Naive thymus-derived CD8-positive, alpha-beta T cell (primary cell): ENCODE measurements around the gene AUTS2. TPM values are rescaled to one million over a fixed set of nuclear protein-coding genes. Genes with fewer than 3 reads are reported as not detected.

ENCODE experiments used
- ATAC-seq, 2 donors: fragments of 150-1000 bp; cut with Tn5 transposase in 1 of 2; sonication (Bioruptor Pico), chemical (Tn5 transposase) in 1 of 2; 1 replicate in 1 of 2; 2 replicates in 1 of 2; pipeline ENCODE4 v1.10.0; 2021; ENCODE audit warnings: mild to moderate bottlenecking in 2 of 2, moderate library complexity in 2 of 2
- POLR2A ChIA-PET: fragments of 350-600 bp; sonication (Branson Sonifier 250); formaldehyde crosslinking; loops from one replicate; lab custom pipeline; 2021; ENCODE audit warnings: antibody characterized with exemption; lab: Charles Lee
- DNase-seq, 10 donors: peaks; one replicate each; pipeline versions ENCODE4 v3.0.0 to v3.0.0-alpha.2; 2020 to 2022
- H3K27ac Mint-ChIP-seq, 10 donors: one replicate each; pipeline ENCODE4 v1.8.0; 2020 to 2022; ENCODE audit warnings: mild to moderate bottlenecking in 10 of 10, mixed read lengths in 10 of 10, moderate library complexity in 4 of 10, inconsistent platforms in 1 of 10
- H3K27me3 Mint-ChIP-seq, 5 donors: one replicate each; pipeline ENCODE4 v1.8.0; 2021 to 2022; ENCODE audit warnings: mixed read lengths in 5 of 5
- H3K36me3 Mint-ChIP-seq, 3 donors: one replicate each; pipeline ENCODE4 v1.8.0; 2020 to 2022; ENCODE audit warnings: mixed read lengths in 3 of 3, mild to moderate bottlenecking in 2 of 3, inconsistent platforms in 1 of 3
- H3K4me1 Mint-ChIP-seq, 4 donors: one replicate each; pipeline ENCODE4 v1.8.0; 2021 to 2022; ENCODE audit warnings: mixed read lengths in 4 of 4
- H3K4me3 Mint-ChIP-seq, 10 donors: one replicate each; pipeline ENCODE4 v1.8.0; 2020 to 2022; ENCODE audit warnings: mild to moderate bottlenecking in 10 of 10, mixed read lengths in 10 of 10, moderate library complexity in 6 of 10, inconsistent platforms in 1 of 10
- H3K9me3 Mint-ChIP-seq, 9 donors: one replicate each; pipeline ENCODE4 v1.8.0; 2020 to 2022; ENCODE audit warnings: mixed read lengths in 9 of 9, mild to moderate bottlenecking in 3 of 9, inconsistent platforms in 1 of 9, moderate library complexity in 1 of 9
- polyA plus RNA-seq, 3 donors: library from polyadenylated mRNA; unstranded; fragments of 300-500 nt; fragmentation: Illumina TruSeq; gene quantifications; one replicate each; pipeline ENCODE4 v1.2.3, GENCODE V29; 2021
- total RNA-seq, 8 experiments: library from RNA in 2 of 8; stranded (reverse) in 2 of 8; gene quantifications; one replicate each; pipeline ENCODE4 v1.2.3 and lab custom pipeline; 2021 to 2026

The AUTS2 gene
- total and polyA plus RNA-seq, 5 experiments from 2014 or later: 0.36 to 4.6 (median 3.0) TPM

- peaks cover 0 to 2% (median 0%) of the 10 kb centered on the region in 9 donors for H3K9me3 Mint-ChIP-seq
- POLR2A ChIA-PET: no interaction called here
- no peak for DNase-seq
- H3K27me3 Mint-ChIP-seq: no peaks in the 10 kb centered on the region
- H3K4me1 Mint-ChIP-seq: peaks cover 0 to 7% (median under 1%) of the 10 kb centered on the region in 4 donors
- no peak for ATAC-seq
- H3K27ac Mint-ChIP-seq: no peak overlapping the region
- no peak overlapping the region for H3K4me3 Mint-ChIP-seq
- no peaks in the 10 kb centered on the region for H3K36me3 Mint-ChIP-seq
Measured at GRCh38 chr7:70419526-70420380, 821.5 kb downstream of the AUTS2 start.

DNA sequence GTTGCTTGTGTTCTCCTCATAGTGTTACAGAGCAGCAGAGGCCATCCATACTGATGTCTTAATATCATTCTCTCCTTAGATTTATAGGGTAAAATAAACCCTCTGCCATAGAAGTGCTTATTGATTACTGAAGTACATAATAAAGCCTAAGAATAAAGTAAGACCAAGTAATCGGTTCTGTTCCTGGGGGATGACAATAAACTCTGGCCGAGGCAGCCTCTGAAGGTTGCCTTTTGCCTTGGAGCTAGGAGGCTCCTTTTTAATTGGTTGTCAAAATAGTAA is 822.0 kb downstream of the AUTS2 start:
- no peak for DNase-seq
- no peaks in the 10 kb centered on the region for H3K36me3 Mint-ChIP-seq
- peaks cover 0 to 7% (median under 1%) of the 10 kb centered on the region in 4 donors for H3K4me1 Mint-ChIP-seq
- H3K9me3 Mint-ChIP-seq: peaks cover 0 to 2% (median 0%) of the 10 kb centered on the region in 9 donors
- ATAC-seq: no peak
- H3K4me3 Mint-ChIP-seq: no peak overlapping the region
- H3K27me3 Mint-ChIP-seq: no peaks in the 10 kb centered on the region
- POLR2A ChIA-PET: no interaction called here
- no peak overlapping the region for H3K27ac Mint-ChIP-seq

- no peak for DNase-seq
- H3K27me3 Mint-ChIP-seq: no peaks in the 10 kb centered on the region
- H3K36me3 Mint-ChIP-seq: no peaks in the 10 kb centered on the region
- POLR2A ChIA-PET: no interaction called here
- ATAC-seq: no peak
- no peak overlapping the region for H3K4me3 Mint-ChIP-seq
- peaks cover 0 to 7% (median under 1%) of the 10 kb centered on the region in 4 donors for H3K4me1 Mint-ChIP-seq
- no peak overlapping the region for H3K27ac Mint-ChIP-seq
- peaks cover 0 to 2% (median 0%) of the 10 kb centered on the region in 9 donors for H3K9me3 Mint-ChIP-seq
Measured at GRCh38 chr7:70421319-70421718, 823.0 kb downstream of the AUTS2 start.

GRCh38 chr7:70426249-70426880 is 828.1 kb downstream of the AUTS2 start:
- peaks cover 0 to 4% (median 0%) of the 10 kb centered on the region in 9 donors for H3K9me3 Mint-ChIP-seq
- POLR2A ChIA-PET: interaction anchor here (0.6 kb wide), 1 partner anchor 368 kb away, joined by 3 read pairs; no protein-coding TSS in a partner anchor
- H3K27me3 Mint-ChIP-seq: no peaks in the 10 kb centered on the region
- H3K4me3 Mint-ChIP-seq: no peak overlapping the region
- no peak for DNase-seq
- peaks cover 0 to 3% (median 0%) of the 10 kb centered on the region in 4 donors for H3K4me1 Mint-ChIP-seq
- ATAC-seq: no peak
- H3K27ac Mint-ChIP-seq: no peak overlapping the region
- no peaks in the 10 kb centered on the region for H3K36me3 Mint-ChIP-seq

- H3K27ac Mint-ChIP-seq: no peak overlapping the region
- DNase-seq: no peak
- no peaks in the 10 kb centered on the region for H3K36me3 Mint-ChIP-seq
- H3K4me3 Mint-ChIP-seq: no peak overlapping the region
- peaks cover 4 to 10% (median 8%) of the 10 kb centered on the region in 4 donors for H3K4me1 Mint-ChIP-seq
- POLR2A ChIA-PET: no interaction called here
- no peak for ATAC-seq
- H3K9me3 Mint-ChIP-seq: peaks cover 0 to 4% (median 0%) of the 10 kb centered on the region in 9 donors
- no peaks in the 10 kb centered on the region for H3K27me3 Mint-ChIP-seq
Measured at GRCh38 chr7:70432567-70433001, 834.3 kb downstream of the AUTS2 start.

DNA sequence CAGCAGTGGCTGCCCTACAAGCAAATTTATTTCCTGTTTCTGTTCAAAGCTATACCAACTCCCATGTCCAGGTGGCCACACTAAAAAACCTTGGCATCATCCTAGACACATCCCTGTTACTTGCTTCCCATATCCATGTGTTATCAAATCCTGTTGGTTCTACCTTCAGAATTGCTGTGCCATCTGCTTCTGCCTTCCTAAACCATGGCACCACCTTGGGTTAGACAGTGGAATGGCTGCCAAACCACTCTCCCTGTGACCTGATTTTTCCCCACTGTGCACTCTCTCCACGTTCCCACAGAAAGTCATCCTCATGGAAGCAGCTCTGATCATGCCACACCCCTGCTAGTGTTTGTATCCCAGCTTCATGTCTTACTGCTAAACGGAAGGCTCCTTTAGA is 836.1 kb downstream of the AUTS2 start:
- H3K4me3 Mint-ChIP-seq: no peak overlapping the region
- ATAC-seq (no peak), DNase-seq (no peak)
- H3K36me3 Mint-ChIP-seq: no peaks in the 10 kb centered on the region
- H3K27me3 Mint-ChIP-seq: peaks cover 0 to 1% (median 0%) of the 10 kb centered on the region in 5 donors
- H3K4me1 Mint-ChIP-seq: peaks cover 4 to 10% (median 8%) of the 10 kb centered on the region in 4 donors
- H3K27ac Mint-ChIP-seq: peak overlapping the region in 1 of 10 donors; percentile 3
- POLR2A ChIA-PET: no interaction called here
- peaks cover 0 to 4% (median 0%) of the 10 kb centered on the region in 9 donors for H3K9me3 Mint-ChIP-seq

GRCh38 chr7:70434821-70435220 is 836.5 kb downstream of the AUTS2 start:
- peaks cover 4 to 10% (median 8%) of the 10 kb centered on the region in 4 donors for H3K4me1 Mint-ChIP-seq
- H3K27ac Mint-ChIP-seq: no peak overlapping the region
- no peak for DNase-seq
- H3K36me3 Mint-ChIP-seq: no peaks in the 10 kb centered on the region
- H3K4me3 Mint-ChIP-seq: no peak overlapping the region
- no peak for ATAC-seq
- POLR2A ChIA-PET: no interaction called here
- peaks cover 0 to 4% (median 0%) of the 10 kb centered on the region in 9 donors for H3K9me3 Mint-ChIP-seq
- peaks cover 0 to 1% (median 0%) of the 10 kb centered on the region in 5 donors for H3K27me3 Mint-ChIP-seq

GRCh38 chr7:70435634-70436033 is 837.4 kb downstream of the AUTS2 start:
- H3K36me3 Mint-ChIP-seq: no peaks in the 10 kb centered on the region
- ATAC-seq (no peak), DNase-seq (no peak)
- POLR2A ChIA-PET: no interaction called here
- no peak overlapping the region for H3K4me3 Mint-ChIP-seq
- no peak overlapping the region for H3K27ac Mint-ChIP-seq
- H3K9me3 Mint-ChIP-seq: peaks cover 0 to 2% (median 0%) of the 10 kb centered on the region in 9 donors
- H3K4me1 Mint-ChIP-seq: peaks cover 4 to 10% (median 8%) of the 10 kb centered on the region in 4 donors
- peaks cover 0 to 1% (median 0%) of the 10 kb centered on the region in 5 donors for H3K27me3 Mint-ChIP-seq

- POLR2A ChIA-PET: no interaction called here
- H3K27me3 Mint-ChIP-seq: peaks cover 0 to 1% (median 0%) of the 10 kb centered on the region in 5 donors
- DNase-seq: no peak
- H3K9me3 Mint-ChIP-seq: peaks cover 0 to 2% (median 0%) of the 10 kb centered on the region in 9 donors
- no peak overlapping the region for H3K4me3 Mint-ChIP-seq
- H3K4me1 Mint-ChIP-seq: peaks cover 4 to 10% (median 8%) of the 10 kb centered on the region in 4 donors
- no peak overlapping the region for H3K27ac Mint-ChIP-seq
- H3K36me3 Mint-ChIP-seq: no peaks in the 10 kb centered on the region
- no peak for ATAC-seq
Measured at GRCh38 chr7:70436790-70437350, 838.6 kb downstream of the AUTS2 start.

GRCh38 chr7:70439651-70440050 is 841.4 kb downstream of the AUTS2 start:
- Mint-ChIP-seq H3K27me3 (peaks cover 0 to 1% (median 0%) of the 10 kb centered on the region in 5 donors), H3K9me3 (no peaks in the 10 kb centered on the region), H3K36me3 (no peaks in the 10 kb centered on the region), H3K27ac (no peak overlapping the region), H3K4me1 (peaks cover 4 to 10% (median 8%) of the 10 kb centered on the region in 4 donors), H3K4me3 (no peak overlapping the region)
- no peak for ATAC-seq
- DNase-seq: no peak
- POLR2A ChIA-PET: no interaction called here

GRCh38 chr7:70446448-70447143 is 848.3 kb downstream of the AUTS2 start:
- POLR2A ChIA-PET: no interaction called here
- H3K9me3 Mint-ChIP-seq: no peaks in the 10 kb centered on the region
- H3K36me3 Mint-ChIP-seq: no peaks in the 10 kb centered on the region

GRCh38 chr7:70448312-70448906 is 850.1 kb downstream of the AUTS2 start:
- Mint-ChIP-seq H3K27me3 (no peaks in the 10 kb centered on the region), H3K9me3 (no peaks in the 10 kb centered on the region), H3K27ac (no peak overlapping the region), H3K4me1 (no peaks in the 10 kb centered on the region), H3K4me3 (no peak overlapping the region), H3K36me3 (no peaks in the 10 kb centered on the region)
- POLR2A ChIA-PET: no interaction called here
- DNase-seq (no peak), ATAC-seq (no peak)

More at GRCh38 chr7:70446448-70447143, 848.3 kb downstream of the AUTS2 start:
- ATAC-seq (no peak), DNase-seq (no peak)
- H3K4me1 Mint-ChIP-seq: no peaks in the 10 kb centered on the region
- H3K27me3 Mint-ChIP-seq: no peaks in the 10 kb centered on the region
- no peak overlapping the region for H3K27ac Mint-ChIP-seq
- H3K4me3 Mint-ChIP-seq: no peak overlapping the region
